GM19025 (cell line): ENCODE data around the gene PDP2.

Experiments used
- ATAC-seq: cut with Tn5 transposase; IDR thresholded peaks from one replicate; pipeline ENCODE4 v1.9.1; 2021; ENCODE audit warnings: mild to moderate bottlenecking, low read depth, moderate library complexity; ENCODE audit not compliant: unreplicated experiment

Gene PDP2

DNA sequence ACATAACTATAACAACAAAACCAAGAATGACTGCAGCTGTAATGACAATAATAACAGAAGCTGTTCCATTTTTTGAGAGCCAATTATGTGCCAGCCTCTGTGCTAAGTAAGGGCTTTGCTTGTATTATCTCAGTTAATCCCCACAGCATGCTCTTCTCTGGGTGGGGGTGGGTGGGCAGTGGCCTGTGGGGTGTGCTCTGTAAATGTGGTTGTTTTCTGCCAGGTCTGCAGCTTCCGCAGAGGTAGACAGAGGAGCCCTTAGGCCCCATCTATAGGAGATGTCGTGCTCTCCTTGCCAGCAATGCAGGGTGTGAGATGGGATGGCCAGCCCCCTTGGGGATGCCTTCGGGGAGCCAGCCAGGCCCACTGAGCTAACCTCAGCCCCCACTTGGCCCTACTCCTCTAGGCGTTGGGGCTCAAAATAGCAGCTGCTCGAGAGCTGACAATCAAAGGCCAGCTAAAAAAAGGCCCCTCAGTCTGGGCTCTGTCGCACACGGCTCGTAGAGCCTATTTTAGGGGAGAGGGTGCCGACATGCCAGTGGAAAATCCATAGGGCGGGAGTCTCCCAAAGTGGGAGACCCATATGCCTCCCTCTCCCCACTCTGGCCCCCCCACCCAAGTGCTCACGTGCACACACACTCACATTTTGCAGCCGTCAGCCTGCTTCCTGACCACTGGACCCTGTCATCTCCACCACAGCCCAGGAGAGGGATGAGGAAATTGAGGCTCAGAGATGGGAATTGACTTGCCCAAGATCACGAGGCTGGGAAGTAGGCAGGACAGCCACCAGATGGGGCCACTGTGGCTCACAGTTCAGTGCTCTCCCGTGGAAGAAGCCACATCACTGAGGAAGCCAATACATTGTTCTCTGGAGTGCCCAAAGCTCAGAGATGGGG is 22.6 kb downstream of the PDP2 start:
- no peak for ATAC-seq

DNA sequence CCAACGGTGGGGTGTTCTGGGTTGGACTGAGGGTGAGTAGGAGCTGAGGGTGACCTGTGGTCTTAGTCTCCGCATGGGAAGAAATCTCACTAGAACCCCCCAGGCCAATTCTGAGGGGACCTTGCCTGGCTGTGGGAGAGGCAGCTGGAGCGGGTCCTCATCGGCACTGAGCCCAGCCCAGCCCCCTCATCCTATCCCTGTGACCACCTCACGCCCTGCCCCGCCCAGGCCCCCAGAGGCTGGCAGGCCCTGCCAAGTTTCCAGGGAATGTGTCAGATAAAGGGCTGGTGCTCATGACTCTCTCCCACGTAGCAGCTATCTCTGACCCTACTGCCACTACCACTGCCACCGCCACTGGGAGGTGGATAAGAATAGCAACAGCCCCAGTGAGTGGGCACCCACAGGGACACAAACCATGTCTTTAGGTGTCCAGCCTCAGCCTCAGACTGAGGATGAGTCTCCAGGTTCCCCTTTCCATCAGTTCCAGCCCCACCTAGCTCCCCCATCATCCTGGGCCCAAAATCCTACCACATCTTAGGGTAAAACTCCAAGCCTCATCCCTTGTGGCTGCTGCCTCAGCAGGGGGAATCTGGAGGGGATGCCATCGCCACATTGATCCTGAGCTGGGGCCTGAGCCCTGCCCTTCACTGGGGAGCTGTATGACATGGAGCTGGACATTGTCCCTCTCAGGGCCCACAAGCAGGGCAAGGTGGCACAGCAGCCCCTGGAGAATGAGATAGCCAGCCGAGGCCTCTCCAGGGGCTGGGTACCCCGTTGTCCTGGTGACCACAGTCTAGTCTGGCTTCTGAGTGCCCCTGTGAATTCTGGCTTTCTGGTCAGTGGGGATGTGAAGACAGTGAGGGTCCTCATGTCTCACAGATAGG is 23.5 kb downstream of the PDP2 start:
- ATAC-seq: no peak

DNA sequence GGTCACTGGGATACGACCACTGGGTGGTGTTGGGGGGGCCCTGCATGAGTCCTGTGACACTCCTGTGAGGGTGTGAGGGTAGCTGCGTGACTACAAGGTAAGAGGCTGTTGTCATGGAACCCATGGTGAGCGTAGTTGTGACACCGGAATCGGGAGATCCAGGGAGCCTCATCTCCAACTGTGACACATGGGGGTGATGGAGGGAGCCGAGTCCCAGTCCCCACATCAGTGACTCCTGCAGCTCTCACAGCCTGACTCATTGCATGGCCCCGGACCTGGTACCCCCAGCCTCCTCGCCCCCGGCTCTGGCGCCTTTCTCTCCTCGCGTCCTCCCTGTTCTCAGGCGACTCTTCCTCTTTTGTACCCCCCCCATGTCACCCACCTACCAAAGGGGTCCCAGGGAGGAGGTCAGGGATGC is 24.1 kb downstream of the PDP2 start:
- no peak for ATAC-seq

DNA sequence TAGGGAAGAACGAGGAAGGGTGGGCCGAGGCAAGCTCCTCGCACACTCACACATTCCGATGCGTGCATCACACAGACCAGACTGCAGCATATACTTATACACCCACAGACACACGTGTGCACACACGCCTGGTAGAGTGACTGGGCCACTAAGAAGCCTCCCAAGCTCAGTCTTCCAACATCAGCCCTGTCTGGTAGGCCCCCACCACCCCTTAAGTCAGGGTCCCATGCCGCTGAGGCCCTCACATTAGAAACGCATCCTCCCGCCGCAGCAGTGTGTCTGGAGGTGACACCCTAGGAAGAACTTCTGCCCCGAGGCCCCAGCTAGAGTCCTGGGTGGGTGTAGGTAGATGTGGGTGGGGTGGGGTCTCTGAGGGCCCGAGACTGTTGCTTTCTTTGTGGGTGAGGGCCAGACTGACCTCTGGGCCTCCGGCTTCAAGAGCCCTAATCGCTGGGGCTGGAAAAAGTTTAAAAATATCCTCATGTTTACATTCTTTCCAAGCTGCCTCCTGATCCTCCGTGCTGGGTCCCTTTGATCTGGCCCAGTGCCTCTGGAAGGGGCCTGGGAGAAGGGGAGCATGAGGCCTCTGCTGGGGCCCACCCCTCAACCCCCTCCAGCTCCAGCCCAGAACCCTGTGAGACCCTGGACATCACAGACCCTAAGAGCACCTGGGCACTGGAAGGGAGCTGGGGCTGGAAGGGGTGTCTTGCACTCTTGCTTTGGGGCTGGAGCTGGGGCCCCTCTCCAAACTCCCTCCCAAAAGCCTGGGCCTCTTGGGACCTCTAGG is 24.7 kb downstream of the PDP2 start:
- ATAC-seq: no peak

DNA sequence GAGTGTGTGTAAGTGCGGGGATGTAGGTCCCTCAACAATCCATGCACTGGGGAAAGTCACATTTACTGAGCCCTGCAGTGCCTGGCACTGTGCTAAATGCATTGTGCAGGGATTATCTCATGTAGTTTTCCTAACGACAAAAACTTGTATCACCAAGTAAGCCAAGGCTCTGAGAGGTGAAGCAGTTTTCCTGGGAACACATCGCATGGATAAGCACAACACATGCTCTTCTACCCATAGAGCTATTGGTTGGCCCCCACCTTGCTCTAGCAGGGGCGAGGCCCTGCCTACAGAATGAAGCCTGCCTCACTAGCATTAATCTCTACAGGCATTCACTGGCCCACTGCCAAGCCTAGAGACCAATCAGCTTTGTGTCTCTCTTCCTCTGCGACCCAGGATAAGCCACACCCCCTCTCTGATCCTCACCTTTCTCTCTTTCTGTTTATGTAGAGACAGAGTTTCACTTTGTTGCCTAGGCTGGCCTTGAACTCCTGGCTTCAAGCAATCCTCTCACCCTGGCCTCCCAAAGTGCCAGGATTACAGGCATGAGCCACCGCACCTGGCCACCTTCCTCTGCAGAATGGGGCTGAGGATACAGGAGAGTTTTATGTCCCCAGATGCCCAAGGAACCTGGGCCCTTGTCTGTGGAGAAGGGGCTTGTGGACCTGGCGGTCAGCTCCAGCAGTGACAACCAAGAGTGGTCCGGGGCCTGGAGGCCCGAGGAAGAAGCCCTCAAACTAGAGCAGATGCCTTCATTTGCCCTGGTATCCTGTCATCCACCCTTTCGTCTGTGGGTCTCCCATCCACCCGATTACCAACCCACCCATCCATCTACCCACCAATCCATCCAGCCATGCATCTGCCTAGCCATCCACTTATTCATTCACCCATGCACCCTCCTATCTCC is 25.6 kb downstream of the PDP2 start:
- no peak for ATAC-seq

DNA sequence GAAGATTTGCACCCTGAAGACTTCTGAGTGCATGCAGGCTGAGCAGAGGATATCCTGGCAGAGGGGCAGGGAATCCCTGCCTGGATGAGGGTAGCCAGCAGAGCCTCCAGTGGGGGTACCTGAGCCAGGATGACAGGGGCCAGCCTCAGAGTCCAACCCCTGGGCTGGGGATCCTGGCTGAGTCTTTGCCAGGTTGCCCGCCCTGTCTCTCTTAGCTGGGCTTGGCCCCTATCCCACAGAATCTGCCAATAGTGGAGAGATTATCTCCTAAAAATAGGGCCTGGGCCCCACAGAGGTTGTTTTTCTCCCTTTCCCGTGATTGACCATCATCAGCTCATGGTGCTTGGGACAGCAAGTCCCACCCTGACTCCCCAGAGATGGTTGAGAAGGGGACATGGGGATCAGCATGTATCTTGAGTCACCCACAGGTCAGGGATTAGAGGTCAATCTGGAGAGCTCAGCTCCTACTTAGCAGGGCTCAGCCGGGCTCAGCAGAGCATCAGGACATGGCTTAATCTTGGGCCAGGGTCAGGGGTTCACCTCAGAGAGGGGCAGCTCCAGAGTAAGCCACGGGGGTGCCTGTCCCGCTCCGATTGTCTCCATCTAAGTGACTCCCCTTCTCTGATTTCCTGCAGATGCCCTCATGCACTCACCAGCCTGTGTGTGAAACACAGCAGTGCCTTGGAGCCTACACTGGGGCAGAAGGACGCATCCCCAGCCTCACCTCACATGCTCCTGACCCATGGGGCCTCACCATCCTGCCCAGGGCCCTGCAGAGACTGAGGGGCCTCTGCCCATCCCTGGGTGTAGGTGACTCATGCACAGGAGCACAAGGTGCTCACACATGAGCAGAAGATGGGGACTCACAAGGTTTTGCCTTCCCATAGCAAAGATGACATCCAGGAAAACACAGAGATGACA is 26.9 kb downstream of the PDP2 start:
- no peak for ATAC-seq

DNA sequence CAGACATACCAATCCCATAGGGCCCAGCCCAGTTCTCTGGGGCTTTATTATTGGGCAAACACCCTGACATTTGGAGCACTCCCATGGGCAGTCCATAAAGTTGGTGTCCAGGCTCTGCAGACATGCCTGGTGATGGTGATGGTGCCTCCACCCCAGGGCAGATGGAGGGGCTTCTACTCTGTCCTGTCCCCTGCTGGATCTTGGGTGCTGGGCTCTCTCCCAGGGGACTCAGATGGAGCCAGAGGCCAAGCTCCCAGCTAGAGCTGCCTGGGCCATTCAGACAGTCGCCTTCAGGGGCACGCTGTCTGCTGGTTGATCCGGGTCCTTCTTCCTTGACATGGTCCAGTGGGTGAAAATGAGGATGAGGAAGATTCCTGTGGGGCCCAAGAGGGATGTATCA is 27.8 kb downstream of the PDP2 start:
- ATAC-seq: no peak

DNA sequence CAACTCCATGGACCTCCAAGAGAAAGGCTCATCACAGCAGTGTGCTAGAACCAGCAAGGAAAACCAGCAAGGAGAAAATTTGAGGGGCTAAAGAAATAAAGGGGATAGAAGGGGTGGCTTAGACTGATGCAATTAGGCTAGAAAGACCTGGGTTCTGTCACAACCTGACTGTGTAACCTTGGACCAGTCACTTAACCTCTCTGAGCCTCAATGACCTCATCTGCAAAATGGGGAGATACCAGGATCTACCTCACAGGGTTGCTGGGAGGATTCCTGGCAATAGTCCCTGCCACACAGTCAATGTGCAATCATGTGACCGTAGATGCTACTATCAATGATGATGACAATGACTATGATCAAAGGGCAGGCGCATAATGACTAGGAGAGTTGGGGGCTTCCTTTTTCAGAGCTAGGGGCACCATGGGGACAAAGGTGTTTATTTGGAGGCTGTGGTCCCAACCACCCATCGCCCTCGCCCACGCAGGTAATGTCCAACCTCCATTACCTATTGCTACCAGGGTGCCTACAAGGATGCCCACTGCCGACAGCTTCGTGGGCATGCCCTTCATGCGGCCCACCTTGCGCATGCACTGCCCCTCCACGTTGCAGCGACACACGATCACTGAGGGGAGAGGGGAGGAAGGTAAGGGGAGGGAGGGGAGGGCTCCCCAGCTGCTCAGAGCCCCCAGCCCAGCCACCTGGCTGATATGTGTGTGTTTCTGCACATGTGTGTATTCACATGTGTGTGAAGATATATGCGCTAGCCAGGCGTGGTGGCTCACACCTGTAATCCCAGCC is 28.6 kb downstream of the PDP2 start:
- no peak for ATAC-seq

DNA sequence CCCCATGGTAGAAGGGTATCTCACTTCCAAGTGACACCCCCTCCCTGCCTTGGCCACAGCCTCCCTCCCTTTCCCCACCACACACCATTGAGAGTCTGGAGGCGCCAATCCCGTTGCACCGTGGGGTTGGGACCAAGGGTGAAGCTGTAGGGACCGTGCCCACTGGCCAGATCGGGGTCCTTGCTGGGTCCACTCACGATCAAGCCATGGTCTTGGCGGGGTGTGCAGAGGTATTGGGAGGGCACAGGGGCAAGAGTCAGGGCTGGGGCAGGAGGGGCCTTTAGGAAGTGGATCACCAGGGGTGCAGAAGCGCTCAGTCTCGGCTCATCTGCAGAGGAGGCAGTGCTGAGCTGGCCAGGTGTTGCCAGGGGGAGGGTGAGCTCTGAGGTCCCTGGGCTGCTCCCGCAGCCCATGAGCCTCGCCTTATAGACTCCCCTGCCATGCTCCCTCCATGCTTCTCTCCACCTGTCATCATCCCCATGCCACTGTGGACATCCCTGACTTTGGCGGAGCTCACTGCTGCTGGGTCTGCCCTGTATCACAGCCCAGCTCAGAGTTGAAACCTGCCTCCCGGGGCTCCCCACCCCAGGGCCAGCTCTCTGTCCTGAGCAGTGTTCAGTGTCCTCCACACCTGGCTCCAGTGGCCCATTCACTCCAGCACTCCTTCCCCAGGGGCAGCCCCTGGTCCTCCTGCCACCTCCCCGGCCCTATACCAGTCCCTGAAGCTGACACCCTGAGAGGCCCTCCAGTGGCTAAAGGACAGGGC is 30.0 kb downstream of the PDP2 start:
- ATAC-seq: no peak

DNA sequence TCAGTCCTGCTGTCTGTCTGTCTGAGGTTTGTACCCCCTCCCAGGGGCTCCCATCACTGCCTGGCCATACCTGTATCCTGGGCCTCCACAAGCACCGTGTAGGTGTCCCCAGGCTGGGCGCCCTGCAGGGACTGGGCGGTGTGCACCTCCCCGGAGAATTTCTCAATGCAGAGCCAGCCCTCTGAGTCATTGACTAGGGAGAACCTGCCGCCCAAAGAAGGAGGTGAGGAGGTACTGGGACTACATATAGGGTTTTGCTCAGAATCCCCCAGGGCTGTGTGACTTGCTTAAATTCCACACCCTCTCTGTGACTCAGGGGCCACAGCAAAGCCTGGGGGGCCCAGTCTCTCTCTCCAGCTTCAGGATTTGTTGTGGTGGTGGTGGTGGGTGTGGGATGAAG is 30.8 kb downstream of the PDP2 start:
- ATAC-seq: no peak

DNA sequence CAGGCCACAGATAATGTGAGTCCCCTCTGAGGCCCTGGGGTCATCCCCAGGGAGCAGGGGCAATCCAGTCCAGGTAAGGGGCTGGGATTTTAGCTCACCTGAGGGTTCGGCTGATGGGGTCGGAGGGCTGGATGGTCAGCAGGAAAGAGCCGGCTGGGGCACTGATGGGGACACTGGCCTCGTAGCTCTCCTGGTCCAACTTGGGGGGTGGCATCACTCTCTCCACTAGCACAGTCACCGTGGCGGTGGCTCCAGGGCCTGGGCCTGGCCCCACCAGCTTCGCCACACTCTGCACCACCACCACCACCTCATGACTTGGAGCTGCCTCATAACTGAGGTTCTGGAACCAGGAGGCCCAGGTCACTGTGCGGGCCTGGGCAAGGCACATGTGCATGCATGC is 31.5 kb downstream of the PDP2 start:
- ATAC-seq: no peak

DNA sequence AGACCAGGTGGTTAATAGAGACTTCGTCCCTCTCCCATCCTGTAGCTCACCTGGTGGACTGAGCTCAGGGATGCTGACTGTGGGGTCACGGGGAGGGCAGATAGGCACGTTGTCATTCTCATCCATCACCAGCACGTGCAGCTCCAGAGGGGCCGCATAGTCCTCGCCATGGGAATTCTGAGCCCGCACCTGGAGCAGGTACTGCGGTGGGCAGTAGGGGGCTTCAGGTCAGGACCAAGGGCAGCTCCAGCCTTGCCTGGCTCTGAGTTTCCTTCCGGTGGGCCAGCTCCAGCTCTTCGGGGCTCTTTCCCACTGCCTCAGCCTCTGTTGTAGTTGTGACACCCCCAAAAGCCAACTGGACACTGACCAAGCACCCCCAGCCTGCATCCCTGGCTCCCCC is 32.8 kb downstream of the PDP2 start:
- no peak for ATAC-seq

DNA sequence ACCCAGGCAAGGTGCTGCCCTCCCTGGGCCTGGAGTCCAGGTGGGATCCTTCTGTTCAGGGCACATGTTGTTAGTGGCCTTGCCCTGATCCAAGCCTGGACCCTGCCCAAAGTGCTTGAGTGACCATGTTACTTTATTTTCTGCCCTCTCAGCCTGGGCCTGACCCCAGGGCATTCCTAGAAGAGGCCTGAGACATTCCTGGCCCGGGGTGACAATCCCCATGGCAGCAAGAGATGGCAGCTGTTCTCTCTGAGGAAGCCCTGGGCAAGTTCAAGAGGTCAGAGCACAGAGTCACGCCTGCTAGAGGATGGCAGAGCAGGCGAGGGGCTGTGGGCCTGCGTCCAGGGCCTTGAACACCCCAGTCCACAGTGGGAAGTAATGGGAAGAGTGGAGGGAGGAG is 33.4 kb downstream of the PDP2 start:
- no peak for ATAC-seq

DNA sequence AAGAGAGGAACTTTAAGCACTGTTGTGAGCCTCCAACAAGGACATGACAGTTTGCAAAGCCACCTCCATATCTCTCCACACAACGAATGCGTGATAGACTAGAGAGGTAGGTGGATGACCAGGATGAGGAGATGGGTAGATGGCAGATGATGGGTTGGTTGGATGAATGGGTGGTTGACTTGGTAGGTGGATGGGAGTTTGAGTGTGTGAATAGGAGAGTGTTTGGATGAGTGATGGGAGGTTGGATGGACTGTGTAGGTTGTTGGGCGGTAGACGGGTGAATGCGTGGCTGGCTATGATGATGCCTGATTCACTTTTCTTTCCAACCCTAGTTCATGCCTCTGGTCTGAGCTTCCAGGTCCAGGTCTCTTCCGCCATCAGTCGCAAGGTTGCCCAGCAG is 34.2 kb downstream of the PDP2 start:
- no peak for ATAC-seq

DNA sequence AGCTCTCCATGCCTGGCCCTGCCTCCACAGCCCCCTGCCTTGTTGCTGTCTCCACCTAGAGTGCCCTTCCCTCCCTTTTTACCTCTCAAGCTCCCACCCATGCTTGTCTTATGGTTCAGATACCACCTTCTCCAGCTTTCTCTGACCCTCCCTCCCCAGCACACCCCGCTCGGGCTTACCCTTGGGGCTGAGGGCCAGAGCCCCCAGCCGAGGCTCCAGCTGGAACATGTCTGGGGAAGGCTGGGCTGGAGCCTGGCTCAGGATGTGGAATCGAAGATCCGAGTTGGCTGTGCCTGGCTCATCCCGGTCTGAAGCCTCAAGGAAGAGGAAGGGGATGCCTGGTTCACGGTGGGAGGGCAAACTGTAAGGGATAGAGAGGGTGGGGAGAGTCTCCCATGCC is 34.7 kb downstream of the PDP2 start:
- ATAC-seq: no peak

DNA sequence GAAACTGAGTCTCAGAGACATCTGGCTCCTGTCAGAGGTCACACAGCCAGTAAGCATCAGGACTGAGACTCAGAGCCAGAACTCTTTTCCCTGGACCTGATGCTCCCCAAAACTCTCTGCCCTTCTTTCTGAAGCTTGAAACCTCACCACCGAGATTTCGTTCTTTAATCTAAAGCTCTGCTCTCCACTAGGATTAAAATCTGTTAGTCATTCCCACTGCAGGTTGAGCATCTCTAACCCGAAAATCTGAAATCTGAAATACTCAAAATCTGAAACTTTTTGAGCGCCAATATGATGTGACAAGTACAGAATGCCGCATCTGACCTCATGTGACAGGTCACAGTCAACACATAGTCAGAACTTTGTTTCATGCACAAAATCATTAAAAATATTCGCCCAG is 36.2 kb downstream of the PDP2 start:
- ATAC-seq: no peak

DNA sequence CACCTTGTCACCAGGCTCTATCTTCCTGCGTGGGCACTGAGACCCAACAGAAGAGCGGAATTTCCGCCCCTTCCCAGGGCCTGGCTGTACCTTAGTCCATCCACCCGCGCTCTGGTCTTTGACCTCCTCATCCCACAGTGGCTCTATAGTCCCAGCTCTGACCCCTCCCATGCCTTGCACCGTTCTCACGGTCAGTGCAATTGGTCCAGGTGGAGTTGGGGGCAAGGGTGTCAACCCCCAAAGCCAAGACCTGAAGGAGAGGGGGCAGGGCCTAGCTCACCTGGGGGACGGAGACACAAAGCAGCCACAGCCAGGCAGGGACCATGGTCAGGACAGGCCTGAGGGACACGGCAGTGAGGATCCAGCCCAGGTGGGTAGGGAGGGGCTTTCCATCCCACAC is 37.4 kb downstream of the PDP2 start:
- ATAC-seq: no peak
